ENCODE data around the gene TBL2. TPM values are rescaled to one million over a fixed set of nuclear protein-coding genes. Genes with fewer than 3 reads are reported as not detected.
"Not testable (repeated sequence)": the region's sequence is repeated elsewhere in the genome, so short reads cannot be mapped to it uniquely, and the experiment has no call there.

The TBL2 gene
- total and polyA plus RNA-seq, 2 of the 4 experiments (the other 2 are of a cell fraction): 72.6 to 94.1 TPM

DNA sequence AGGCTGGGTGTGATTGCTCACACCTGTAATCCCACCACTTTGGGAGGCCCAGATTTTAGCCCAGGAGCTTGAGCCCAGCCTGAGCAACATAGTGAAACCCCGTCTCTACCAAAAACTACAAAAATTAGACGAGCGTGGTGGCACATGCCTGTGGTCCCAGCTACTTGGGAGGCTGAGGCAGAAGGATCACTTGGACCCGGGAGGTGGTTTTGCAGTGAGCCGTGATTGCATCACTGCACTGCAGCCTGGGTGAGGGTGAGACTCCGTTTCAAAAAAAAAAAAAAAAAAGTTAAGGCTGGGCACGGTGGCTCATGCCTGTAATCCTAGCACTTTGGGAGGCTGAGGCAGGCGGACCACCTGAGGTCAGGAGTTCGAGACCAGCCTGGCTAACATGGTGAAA, 2.6 kb upstream of the TBL2 start:
- H3K4me2 ChIP-seq (ENCODE audit: low read depth, low read length); H4K5ac ChIP-seq (ENCODE audit: low read depth, low read length); dilution Hi-C loops (cut with HindIII; ENCODE audit: low sequenced_read_pairs, unreplicated experiment); H3K27me3 ChIP-seq (ENCODE audit: control insufficient read depth, insufficient read depth, low read length); H3K9me1 ChIP-seq (ENCODE audit: insufficient read depth, low read length); H3K9me3 ChIP-seq (ENCODE audit: control insufficient read depth, insufficient read depth, low read length); H4K8ac ChIP-seq (ENCODE audit: low read depth in 2 of 2, low read length in 2 of 2); H2BK20ac ChIP-seq (ENCODE audit: low read depth, low read length); intact Hi-C loops (cut with micrococcal nuclease); H3K18ac ChIP-seq (ENCODE audit: low read depth, low read length); H3K9ac ChIP-seq (ENCODE audit: low read depth, low read length); H3K23ac ChIP-seq (ENCODE audit: low read depth, low read length); H2AK9ac ChIP-seq (replicated peaks; ENCODE audit: low read depth, low read length, poor library complexity); H3K14ac ChIP-seq (replicated peaks; ENCODE audit: low read depth, low read length); H2BK120ac ChIP-seq (ENCODE audit: low read depth, low read length); BruUV-seq (replicated peaks); H4K20me1 ChIP-seq (ENCODE audit: insufficient read depth, low read length); H3K27ac ChIP-seq (ENCODE audit: insufficient read depth, low read length); CTCF ChIA-PET; H3K36me3 ChIP-seq (ENCODE audit: control insufficient read depth, insufficient read depth, low read length); H3K56ac ChIP-seq (ENCODE audit: extremely low read depth, insufficient read depth, low read length); POLR2A ChIA-PET (ENCODE audit: unreplicated experiment); H3K4ac ChIP-seq (ENCODE audit: low read depth, low read length); in situ Hi-C loops (cut with MboI; ENCODE audit: low sequenced_read_pairs); H2AK5ac ChIP-seq (ENCODE audit: low read depth, low read length); H2BK15ac ChIP-seq (ENCODE audit: low read depth, low read length); H3K4me3 ChIP-seq (ENCODE audit: insufficient read depth, low read depth, low read length); H3K4me1 ChIP-seq (ENCODE audit: control insufficient read depth, insufficient read depth, low read length); H2AFZ ChIP-seq (replicated peaks; ENCODE audit: low read length, poor library complexity); DNase-seq; H2BK5ac ChIP-seq (ENCODE audit: low read depth, low read length, poor library complexity, severe bottlenecking); ATAC-seq (ENCODE audit: low read depth); H4K91ac ChIP-seq (ENCODE audit: insufficient read depth, low read depth, low read length): not testable (repeated sequence)
- no CpG with 5 or more reads among the region's 9 CpGs for whole genome bisulfite sequencing, 2 experiments (ENCODE audit: extremely low coverage in 2 of 2, insufficient read length in 1 of 2)
- H3K79me1 ChIP-seq (ENCODE audit: low read depth in 1 of 2, low read length in 2 of 2): peaks cover 6 to 18% of the 10 kb centered on the region in 2 experiments; a peak in 3 of 4 replicates

All from IMR-90 (cell line).